Kidney (tissue), 14 donors: ENCODE measurements around the gene PHYHD1. TPM values are rescaled to one million over a fixed set of nuclear protein-coding genes. Genes with fewer than 3 reads are reported as not detected.

Experiments used
- DNase-seq, 5 donors: peaks; one replicate each; pipeline ENCODE4 v3.0.0-alpha.2; 2013 to 2020
- FAIRE-seq: peaks from 2 replicates; lab custom pipeline; 2012; peaks lifted over from hg19 to GRCh38; lab: Jason Lieb, UNC
- H3K27ac ChIP-seq, 2 donors: one replicate each; pipeline ENCODE4 v1.7.0; 2013; ENCODE audit warnings: low read depth in 2 of 2, low read length in 2 of 2, inconsistent platforms in 1 of 2
- H3K27me3 ChIP-seq: one replicate; pipeline ENCODE4 v1.7.1; 2013; ENCODE audit warnings: low read length, inconsistent platforms; ENCODE audit not compliant: control insufficient read depth, insufficient read depth
- H3K36me3 ChIP-seq, 3 donors: one replicate each; pipeline versions ENCODE4 v1.7.0 to v1.7.1; 2013; ENCODE audit warnings: low read length in 3 of 3, control low read depth in 1 of 3, inconsistent platforms in 1 of 3; ENCODE audit not compliant: insufficient read depth in 3 of 3, control insufficient read depth in 2 of 3
- H3K4me1 ChIP-seq, 3 donors: one replicate each; pipeline versions ENCODE4 v1.7.0 to v1.7.1; 2013; ENCODE audit warnings: low read length in 3 of 3, inconsistent platforms in 1 of 3, low read depth in 1 of 3; ENCODE audit not compliant: control insufficient read depth in 2 of 3, insufficient read depth in 2 of 3
- H3K4me3 ChIP-seq, 3 donors: one replicate each; pipeline versions ENCODE4 v1.7.0 to v1.8.1; 2013; ENCODE audit warnings: low read length in 3 of 3, control low read depth in 1 of 3, inconsistent platforms in 1 of 3
- H3K9ac ChIP-seq, 3 donors: one replicate each; pipeline versions ENCODE4 v1.7.0 to v1.7.1; 2013; ENCODE audit warnings: low read length in 3 of 3, control low read depth in 1 of 3, inconsistent platforms in 1 of 3
- H3K9me3 ChIP-seq, 3 donors: one replicate each; pipeline versions ENCODE4 v1.7.0 to v1.7.1; 2013; ENCODE audit warnings: low read length in 3 of 3, control low read depth in 1 of 3, inconsistent platforms in 1 of 3; ENCODE audit not compliant: control insufficient read depth in 2 of 3, insufficient read depth in 1 of 3
- CTCF ChIP-seq: IDR thresholded peaks from 3 replicates; pipeline ENCODE4 v1.5.1; 2012; ENCODE audit warnings: mild to moderate bottlenecking, moderate library complexity, borderline replicate concordance; ENCODE audit not compliant: insufficient read depth; ENCODE audit errors: extremely low read depth
- intact Hi-C: fragments of 100-400 bp; cut with DNase I; formaldehyde crosslinking; loops from one replicate; pipeline ENCODE4 v1.11.1; 2022
- polyA plus RNA-seq: library from polyadenylated mRNA; stranded (reverse); fragments of 350-450 nt; fragmentation: Illumina TruSeq; extraction: RNeasy Lipid Tissue Mini Kit (QIAGEN cat#74804); gene quantifications from one replicate; pipeline ENCODE4 v1.2.3, GENCODE V29; 2014; ENCODE audit warnings: low read depth, low replicate concordance; ENCODE audit not compliant: insufficient read depth
- total RNA-seq: library from RNA; stranded (reverse); fragmentation: NEBNext Ultra II Directional; extraction: Animal tissue kit (Norgen Biotek cat#: 25700); gene quantifications from one replicate; pipeline ENCODE4 v1.2.1, GENCODE V29; 2021
- donor health status: control.
- donor health status: control.
- donor health status: control.
- donor health status: control.
- donor health status: control.
- donor health status: DM: yes; HTN: yes; CAD: no.
- donor health status: Normal renal cell carcinoma (clear cell type).

The PHYHD1 gene
- total and polyA plus RNA-seq, 2 donors from 2014 or later = 59.0 to 122 TPM

GRCh38 chr9:128979111-128979510 lies 58.3 kb downstream of the PHYHD1 start:
- TF ChIP-seq CTCF = no peak
- Histone ChIP-seq H3K9me3 (no peaks in the 10 kb centered on the region), H3K27me3 (no peaks in the 10 kb centered on the region), H3K9ac (no peak overlapping the region), H3K27ac (no peak overlapping the region), H3K4me3 (no peak overlapping the region), H3K4me1 (no peaks in the 10 kb centered on the region), H3K36me3 (peaks cover 7 to 49% (median 20%) of the 10 kb centered on the region in 3 donors)
- no peak for FAIRE-seq
- no peak for DNase-seq
- intact Hi-C loops = no loop called here

GRCh38 chr9:128983536-128983935 lies 62.8 kb downstream of the PHYHD1 start:
- Histone ChIP-seq H3K27ac (no peak overlapping the region), H3K36me3 (peaks cover 7 to 66% (median 48%) of the 10 kb centered on the region in 3 donors), H3K27me3 (no peaks in the 10 kb centered on the region), H3K9me3 (no peaks in the 10 kb centered on the region), H3K9ac (no peak overlapping the region), H3K4me1 (no peaks in the 10 kb centered on the region), H3K4me3 (no peak overlapping the region)
- no peak for DNase-seq
- no peak for TF ChIP-seq CTCF
- intact Hi-C loops = no loop called here
- FAIRE-seq = no peak

GRCh38 chr9:128986671-128987070 lies 65.9 kb downstream of the PHYHD1 start:
- Histone ChIP-seq H3K9ac (no peak overlapping the region), H3K4me1 (no peaks in the 10 kb centered on the region), H3K27ac (no peak overlapping the region), H3K4me3 (no peak overlapping the region), H3K36me3 (peaks cover 10 to 47% (median 40%) of the 10 kb centered on the region in 3 donors), H3K9me3 (no peaks in the 10 kb centered on the region), H3K27me3 (no peaks in the 10 kb centered on the region)
- intact Hi-C loops = no loop called here
- no peak for TF ChIP-seq CTCF
- FAIRE-seq (no peak), DNase-seq (no peak)

- no peak overlapping the region for H3K9ac ChIP-seq
- FAIRE-seq = no peak
- peaks cover 9 to 42% (median 37%) of the 10 kb centered on the region in 3 donors for H3K36me3 ChIP-seq
Observed at GRCh38 chr9:128987805-128988204, 67.0 kb downstream of the PHYHD1 start.

More at GRCh38 chr9:128987805-128988204, 67.0 kb downstream of the PHYHD1 start:
- TF ChIP-seq CTCF = no peak
- Histone ChIP-seq H3K9me3 (no peaks in the 10 kb centered on the region), H3K27me3 (no peaks in the 10 kb centered on the region), H3K4me3 (no peak overlapping the region), H3K4me1 (no peaks in the 10 kb centered on the region), H3K27ac (no peak overlapping the region)
- intact Hi-C loops = no loop called here
- no peak for DNase-seq
